ENCODE measurements around the gene AGR3.

The AGR3 gene

GRCh38 chr7:16826060-16826459 lies 55.7 kb downstream of the AGR3 start:
- no peak for DNase-seq

- DNase-seq, result no peak
These were observed 59.8 kb downstream of the AGR3 start for GRCh38 chr7:16822029-16822428.

GRCh38 chr7:16818732-16819131 lies 63.1 kb downstream of the AGR3 start:
- DNase-seq, result no peak

GRCh38 chr7:16817536-16817935 lies 64.2 kb downstream of the AGR3 start:
- DNase-seq, result no peak

GRCh38 chr7:16816824-16817223 lies 65.0 kb downstream of the AGR3 start:
- no peak for DNase-seq

GRCh38 chr7:16815001-16815400 lies 66.8 kb downstream of the AGR3 start:
- DNase-seq, result no peak

- DNase-seq, result no peak
These were observed 68.6 kb downstream of the AGR3 start for GRCh38 chr7:16813232-16813616.

- no peak for DNase-seq
These were observed 69.1 kb downstream of the AGR3 start for GRCh38 chr7:16812542-16813231.

- no peak for DNase-seq
These were observed 70.2 kb downstream of the AGR3 start for GRCh38 chr7:16811551-16811950.

GRCh38 chr7:16810573-16810972 lies 71.2 kb downstream of the AGR3 start:
- no peak for DNase-seq

GRCh38 chr7:16810112-16810511 lies 71.7 kb downstream of the AGR3 start:
- no peak for DNase-seq

Measured in activated gamma-delta T cell (primary cell).